Measurements from ENCODE around the gene LUZP2.

DNA sequence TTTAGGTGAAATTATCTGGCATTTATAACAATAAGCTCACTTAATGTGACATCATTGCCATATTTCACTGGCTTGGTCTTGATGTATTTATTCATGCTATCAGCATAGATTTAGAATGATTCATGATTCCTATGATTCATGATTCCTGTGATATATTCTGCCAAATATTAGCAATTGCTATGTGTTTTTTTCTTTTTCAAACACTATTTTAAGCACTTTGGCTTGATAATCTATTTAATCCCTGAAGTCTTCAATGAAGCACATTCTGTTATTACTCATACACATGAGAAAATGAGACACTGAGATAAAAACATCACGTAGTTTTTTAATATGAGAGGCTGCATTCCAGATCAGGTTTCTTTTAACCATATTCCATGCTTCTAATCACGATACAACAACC, 78.5 kb downstream of the LUZP2 start:
- TF ChIP-seq SMC3 (conservative IDR thresholded peaks at IDR 0.05; ENCODE audit: poor library complexity) (no peak), POLR2AphosphoS5 (IDR thresholded peaks at IDR 0.05) (no peak), CTCF (IDR thresholded peaks at IDR 0.05; ENCODE audit: poor library complexity, severe bottlenecking) (no peak), EZH2 (IDR thresholded peaks at IDR 0.05; ENCODE audit: borderline replicate concordance, insufficient read depth, low read length, poor library complexity, severe bottlenecking) (no peak), MXI1 (conservative IDR thresholded peaks at IDR 0.05; ENCODE audit: poor library complexity, severe bottlenecking) (no peak)

Measured in neural cell (in vitro differentiated cells).